Measurements from ENCODE around the gene CD93. TPM values are rescaled to one million over a fixed set of nuclear protein-coding genes. Genes with fewer than 3 reads are reported as not detected.

Gene CD93
- total RNA-seq, 2 donors from 2014 or later, result 2.1 to 6.4 TPM

DNA sequence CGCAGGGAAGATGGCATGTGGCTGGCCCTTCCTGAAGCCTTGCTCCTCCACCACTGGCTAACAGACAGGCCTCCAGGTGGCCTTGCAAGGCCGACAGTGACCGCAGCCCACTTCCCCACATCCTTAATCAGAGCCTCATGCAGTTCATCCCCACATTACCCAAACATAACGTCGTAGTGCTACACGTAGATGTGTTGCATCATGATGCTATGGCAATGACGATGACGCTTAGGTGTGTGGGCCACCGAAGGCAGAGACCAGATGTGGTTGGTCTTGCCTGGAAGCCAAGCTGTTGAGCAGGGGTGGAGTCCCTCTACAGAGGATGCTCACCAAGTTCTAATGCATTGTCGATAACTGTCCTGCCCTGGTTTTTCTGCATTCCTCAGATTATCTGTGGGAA lies 5.6 kb downstream of the CD93 start:
- Mint-ChIP-seq H3K27me3 (peaks cover 5% of the 10 kb centered on the region), H3K4me3 (no peak overlapping the region), H3K4me1 (peaks cover 8% of the 10 kb centered on the region), H3K36me3 (ENCODE audit: low read depth) (no peaks in the 10 kb centered on the region), H3K27ac (no peak overlapping the region)
- ATAC-seq (no peak), DNase-seq (no peak)
- H3K9me3 ChIP-seq (ENCODE audit: control insufficient read depth, low read length, poor library complexity, severe bottlenecking), result no peaks in the 10 kb centered on the region

DNA sequence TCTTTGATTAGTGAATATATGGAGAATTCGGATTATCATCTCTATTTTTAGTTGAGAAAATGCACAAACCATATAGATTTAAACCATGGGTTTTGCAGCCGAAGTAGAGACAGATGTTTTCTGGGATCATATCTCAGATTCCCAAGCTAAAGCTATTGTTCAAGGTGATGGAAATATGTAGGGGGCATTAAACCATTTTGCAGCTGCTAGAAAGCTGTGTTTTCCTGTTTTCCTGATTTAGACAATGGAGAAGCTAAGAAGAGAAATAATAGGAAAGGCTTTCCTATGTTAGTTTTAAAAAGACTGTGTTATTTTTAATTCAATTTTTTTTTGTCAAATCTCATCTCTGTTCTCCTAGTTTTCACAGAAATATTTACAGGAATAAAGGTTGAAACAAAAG lies 6.2 kb downstream of the CD93 start:
- peaks cover 5% of the 10 kb centered on the region for H3K27me3 Mint-ChIP-seq
- H3K27ac Mint-ChIP-seq, result no peak overlapping the region
- H3K36me3 Mint-ChIP-seq (ENCODE audit: low read depth), result no peaks in the 10 kb centered on the region
- DNase-seq, result no peak
- no peak for ATAC-seq
- H3K4me3 Mint-ChIP-seq, result no peak overlapping the region
- peaks cover 8% of the 10 kb centered on the region for H3K4me1 Mint-ChIP-seq
- no peaks in the 10 kb centered on the region for H3K9me3 ChIP-seq (ENCODE audit: control insufficient read depth, low read length, poor library complexity, severe bottlenecking)

DNA sequence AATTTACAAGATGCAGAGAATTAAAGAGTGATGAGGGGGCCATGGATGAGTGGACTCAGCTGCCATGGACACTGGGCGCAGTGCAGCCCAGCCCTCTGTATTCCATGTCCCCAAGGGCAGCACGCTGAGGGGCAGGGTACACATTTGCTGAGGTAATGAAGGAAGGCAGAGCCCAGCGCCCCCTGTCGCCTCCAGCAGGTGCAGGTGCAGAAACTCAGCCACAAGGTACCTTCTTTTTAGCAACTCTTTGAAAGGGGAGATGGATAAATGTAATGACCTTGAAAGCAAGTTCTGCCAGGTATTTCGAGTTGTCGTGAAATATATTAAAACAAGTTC lies 7.1 kb downstream of the CD93 start:
- Mint-ChIP-seq H3K27ac (no peak overlapping the region), H3K4me3 (no peak overlapping the region), H3K27me3 (peaks cover 5% of the 10 kb centered on the region), H3K36me3 (ENCODE audit: low read depth) (no peaks in the 10 kb centered on the region), H3K4me1 (peaks cover 6% of the 10 kb centered on the region)
- ATAC-seq (no peak), DNase-seq (no peak)
- no peaks in the 10 kb centered on the region for H3K9me3 ChIP-seq (ENCODE audit: control insufficient read depth, low read length, poor library complexity, severe bottlenecking)

DNA sequence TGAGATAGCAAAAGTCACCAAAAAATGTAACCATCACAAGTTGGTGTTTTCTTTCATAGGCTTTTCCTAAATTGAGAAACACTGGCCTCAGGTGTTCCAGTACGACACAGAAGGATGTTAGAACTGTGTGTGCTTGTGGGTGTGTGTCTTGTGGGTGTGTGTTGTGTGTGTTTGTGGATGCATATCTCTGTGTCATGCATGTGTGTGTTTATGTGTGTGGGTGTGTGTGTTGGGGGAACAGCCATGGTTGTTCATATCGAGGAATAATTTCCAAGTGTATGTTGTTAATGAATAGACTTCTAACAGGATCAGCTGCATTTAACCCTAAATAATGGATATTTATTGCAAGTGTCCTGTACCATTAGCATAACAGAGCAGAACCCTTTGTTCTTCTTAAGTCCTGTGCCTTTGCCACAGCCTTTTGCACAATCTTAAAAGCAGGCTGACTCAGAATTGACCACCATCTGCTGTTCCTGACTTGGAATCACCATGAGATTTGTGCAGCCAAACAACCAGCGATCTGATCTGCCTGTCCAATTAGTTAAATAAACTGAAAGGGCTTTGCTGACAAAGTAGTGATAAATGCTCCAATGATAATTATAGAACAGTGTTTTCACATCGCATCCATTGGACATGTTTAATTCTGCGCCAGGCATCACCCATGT lies 7.6 kb downstream of the CD93 start:
- no peaks in the 10 kb centered on the region for H3K36me3 Mint-ChIP-seq (ENCODE audit: low read depth)
- H3K27ac Mint-ChIP-seq, result no peak overlapping the region
- H3K4me3 Mint-ChIP-seq, result no peak overlapping the region
- peaks cover 5% of the 10 kb centered on the region for H3K27me3 Mint-ChIP-seq
- DNase-seq, result no peak
- H3K4me1 Mint-ChIP-seq, result peaks cover 6% of the 10 kb centered on the region
- ATAC-seq, result no peak
- no peaks in the 10 kb centered on the region for H3K9me3 ChIP-seq (ENCODE audit: control insufficient read depth, low read length, poor library complexity, severe bottlenecking)

DNA sequence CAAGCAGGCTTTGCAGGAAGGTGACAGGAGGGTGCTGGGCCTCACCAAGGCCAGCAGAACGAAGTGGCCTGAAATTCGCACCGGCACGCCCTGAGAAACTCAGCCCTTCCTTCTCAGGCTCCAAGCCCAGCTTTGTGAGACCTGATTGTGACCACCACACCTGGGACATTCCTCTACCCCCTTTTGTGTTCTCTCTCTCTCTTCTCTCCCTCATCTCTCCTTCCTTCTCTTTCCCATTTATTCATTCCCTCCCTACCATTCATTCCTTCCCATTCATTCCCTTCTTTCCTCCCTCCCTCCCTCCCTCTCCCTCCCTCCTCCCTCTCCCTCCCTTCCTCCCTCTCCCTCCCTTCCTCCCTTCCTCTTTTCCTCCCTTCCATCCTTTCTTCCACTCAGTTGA lies 8.8 kb downstream of the CD93 start:
- Mint-ChIP-seq H3K4me3 (no peak overlapping the region), H3K27ac (no peak overlapping the region), H3K27me3 (peaks cover 5% of the 10 kb centered on the region), H3K36me3 (ENCODE audit: low read depth) (no peaks in the 10 kb centered on the region), H3K4me1 (no peaks in the 10 kb centered on the region)
- ATAC-seq (no peak), DNase-seq (no peak)
- no peaks in the 10 kb centered on the region for H3K9me3 ChIP-seq (ENCODE audit: control insufficient read depth, low read length, poor library complexity, severe bottlenecking)

DNA sequence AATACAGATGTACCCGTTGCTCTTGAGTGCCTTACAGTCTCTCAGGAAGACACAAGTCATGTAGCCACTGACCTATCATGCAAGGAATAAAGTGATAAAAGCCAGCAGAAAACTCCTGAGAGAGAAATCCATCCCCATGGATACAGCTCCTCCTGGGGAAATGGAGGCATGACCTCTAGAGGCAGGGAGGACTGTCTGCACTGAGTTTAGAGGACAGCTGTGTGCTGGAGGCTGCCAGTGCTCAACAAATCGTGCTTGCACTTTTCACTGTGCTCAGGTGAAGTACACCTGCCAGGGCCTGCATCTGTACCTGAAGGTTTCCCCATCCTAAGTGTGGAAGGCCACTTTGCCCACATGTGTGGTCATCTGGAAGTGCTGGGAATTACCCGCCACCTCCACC lies 12.1 kb downstream of the CD93 start:
- H3K36me3 Mint-ChIP-seq (ENCODE audit: low read depth), result no peaks in the 10 kb centered on the region
- no peaks in the 10 kb centered on the region for H3K9me3 ChIP-seq (ENCODE audit: control insufficient read depth, low read length, poor library complexity, severe bottlenecking)
- no peak for DNase-seq
- no peak overlapping the region for H3K4me3 Mint-ChIP-seq
- no peak overlapping the region for H3K27ac Mint-ChIP-seq
- no peaks in the 10 kb centered on the region for H3K4me1 Mint-ChIP-seq
- peaks cover 9% of the 10 kb centered on the region for H3K27me3 Mint-ChIP-seq
- no peak for ATAC-seq

DNA sequence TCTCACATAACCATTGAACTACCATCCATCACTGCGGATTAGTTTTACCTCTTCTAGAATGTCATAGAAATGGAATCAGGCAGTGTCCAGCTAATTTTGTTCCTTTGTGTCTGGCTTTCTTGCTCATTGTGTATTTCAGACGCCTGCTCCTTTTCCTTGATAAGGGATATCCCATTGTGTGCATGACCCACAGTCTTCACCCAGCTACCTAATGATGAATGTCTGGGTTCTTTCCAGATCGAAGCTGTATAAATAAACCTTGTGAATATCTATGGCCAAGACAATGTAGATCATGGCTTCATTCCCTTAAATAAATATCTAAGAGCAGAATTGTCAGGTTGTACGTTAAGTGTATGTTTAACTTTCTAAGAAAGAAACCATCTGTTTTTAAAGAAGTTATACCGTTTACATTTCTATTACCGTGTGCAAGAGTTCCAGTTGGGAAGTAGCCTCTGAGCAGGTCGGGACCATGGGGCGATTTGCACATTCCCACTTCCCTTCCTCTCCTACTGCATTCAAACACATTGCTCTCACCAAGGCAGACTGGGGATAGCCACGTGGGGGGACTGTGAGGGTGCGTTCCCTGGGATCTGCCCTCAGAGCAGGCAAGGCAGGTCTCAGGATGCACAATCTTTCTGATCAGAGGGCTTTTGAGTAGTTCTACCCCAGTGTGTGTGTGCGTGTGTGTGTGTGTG lies 13.1 kb downstream of the CD93 start:
- no peaks in the 10 kb centered on the region for H3K9me3 ChIP-seq (ENCODE audit: control insufficient read depth, low read length, poor library complexity, severe bottlenecking)
- H3K4me1 Mint-ChIP-seq, result no peaks in the 10 kb centered on the region
- H3K27ac Mint-ChIP-seq, result no peak overlapping the region
- peaks cover 4% of the 10 kb centered on the region for H3K27me3 Mint-ChIP-seq
- DNase-seq (no peak), ATAC-seq (no peak)
- H3K36me3 Mint-ChIP-seq (ENCODE audit: low read depth), result no peaks in the 10 kb centered on the region
- H3K4me3 Mint-ChIP-seq, result no peak overlapping the region

DNA sequence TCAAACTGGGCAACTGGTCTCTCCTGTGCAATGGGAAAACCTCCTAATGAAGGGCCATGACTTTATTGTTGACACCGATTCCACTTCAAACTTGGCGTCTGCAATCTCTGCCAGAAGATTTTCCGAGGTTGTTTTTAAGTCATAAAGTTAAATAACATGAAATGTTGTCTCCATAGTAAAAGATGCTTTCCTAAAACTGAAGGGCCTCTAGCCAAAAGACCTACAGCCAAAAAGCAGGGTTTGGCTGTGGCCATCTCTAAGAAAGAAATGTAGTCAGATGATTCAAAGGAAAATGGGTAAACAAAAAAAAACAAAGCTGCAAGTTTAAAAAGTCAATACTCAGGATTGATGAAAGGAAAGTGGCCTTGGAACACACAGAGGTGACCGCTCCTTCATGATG lies 14.1 kb downstream of the CD93 start:
- H3K4me3 Mint-ChIP-seq, result no peak overlapping the region
- ATAC-seq (no peak), DNase-seq (no peak)
- peaks cover 6% of the 10 kb centered on the region for H3K27me3 Mint-ChIP-seq
- H3K36me3 Mint-ChIP-seq (ENCODE audit: low read depth), result no peaks in the 10 kb centered on the region
- H3K27ac Mint-ChIP-seq, result no peak overlapping the region
- no peaks in the 10 kb centered on the region for H3K4me1 Mint-ChIP-seq
- H3K9me3 ChIP-seq (ENCODE audit: control insufficient read depth, low read length, poor library complexity, severe bottlenecking), result no peaks in the 10 kb centered on the region

DNA sequence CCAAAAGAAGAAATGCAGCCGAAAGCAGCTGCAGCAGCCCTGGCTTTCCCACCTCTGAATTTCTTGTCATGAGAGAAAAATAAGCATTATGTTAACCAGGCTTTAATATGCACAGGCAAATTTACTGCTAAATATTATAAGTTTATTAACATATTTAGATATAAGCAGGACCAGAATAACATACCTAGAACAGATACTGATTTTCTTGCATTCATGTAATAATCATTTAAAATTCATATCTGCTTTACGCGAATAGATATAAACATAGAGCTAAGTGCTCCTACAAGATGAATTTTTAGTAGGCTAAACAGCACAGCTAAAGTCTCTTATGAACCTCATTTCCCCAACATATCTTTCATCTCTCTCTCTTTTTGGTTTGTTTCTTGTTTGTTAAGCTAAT lies 14.7 kb downstream of the CD93 start:
- no peaks in the 10 kb centered on the region for H3K9me3 ChIP-seq (ENCODE audit: control insufficient read depth, low read length, poor library complexity, severe bottlenecking)
- DNase-seq (no peak), ATAC-seq (no peak)
- H3K4me3 Mint-ChIP-seq, result no peak overlapping the region
- no peaks in the 10 kb centered on the region for H3K4me1 Mint-ChIP-seq
- peaks cover 11% of the 10 kb centered on the region for H3K27me3 Mint-ChIP-seq
- H3K27ac Mint-ChIP-seq, result no peak overlapping the region
- no peaks in the 10 kb centered on the region for H3K36me3 Mint-ChIP-seq (ENCODE audit: low read depth)

DNA sequence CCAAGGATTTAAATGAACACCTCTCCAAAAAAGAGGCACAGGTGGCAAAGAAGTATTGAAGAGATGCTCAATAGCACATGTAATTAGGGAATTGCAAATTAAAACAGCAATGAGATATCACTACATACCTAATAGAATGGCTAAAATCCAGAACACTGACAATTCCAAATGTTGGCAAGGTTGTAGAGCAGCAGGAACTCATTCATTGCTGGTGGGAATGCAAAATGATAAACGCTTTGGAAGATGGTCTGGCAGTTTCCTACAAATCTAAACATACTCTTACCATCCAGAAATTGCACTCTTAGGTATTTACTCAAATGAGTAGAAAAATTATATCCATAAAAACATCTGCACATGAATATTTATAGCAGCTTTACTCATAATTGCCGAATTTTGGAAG lies 17.0 kb downstream of the CD93 start:
- no peak overlapping the region for H3K27ac Mint-ChIP-seq
- no peak for ATAC-seq
- DNase-seq, result no peak

DNA sequence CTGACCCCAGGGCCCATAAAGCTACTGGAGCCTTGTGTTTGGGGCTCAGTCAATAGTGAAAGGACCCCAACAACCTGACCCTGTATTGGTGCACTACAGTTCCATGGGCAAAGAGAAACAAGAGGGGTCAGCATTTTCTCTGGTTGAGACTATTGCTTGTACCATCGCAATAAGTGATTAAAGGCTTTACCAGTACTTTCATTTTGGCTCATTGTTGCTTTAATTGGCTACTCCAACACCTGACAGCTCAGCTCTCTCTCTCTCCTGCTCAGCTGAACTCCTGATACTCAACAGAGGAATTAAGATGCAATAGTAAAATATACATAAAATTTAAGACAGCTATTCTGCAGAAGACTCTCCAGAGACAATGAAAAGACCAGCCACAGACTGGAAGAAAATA lies 17.8 kb downstream of the CD93 start:
- no peaks in the 10 kb centered on the region for H3K9me3 ChIP-seq (ENCODE audit: control insufficient read depth, low read length, poor library complexity, severe bottlenecking)
- ATAC-seq, result no peak
- Mint-ChIP-seq H3K4me3 (no peak overlapping the region), H3K36me3 (ENCODE audit: low read depth) (no peaks in the 10 kb centered on the region), H3K27me3 (peaks cover 19% of the 10 kb centered on the region), H3K27ac (no peak overlapping the region), H3K4me1 (peaks cover 2% of the 10 kb centered on the region)
- DNase-seq, result no peak

More for the DNA sequence above, 17.0 kb downstream of the CD93 start:
- Mint-ChIP-seq H3K4me3 (no peak overlapping the region), H3K27me3 (peaks cover 19% of the 10 kb centered on the region), H3K36me3 (ENCODE audit: low read depth) (no peaks in the 10 kb centered on the region), H3K4me1 (peaks cover 2% of the 10 kb centered on the region)
- H3K9me3 ChIP-seq (ENCODE audit: control insufficient read depth, low read length, poor library complexity, severe bottlenecking), result no peaks in the 10 kb centered on the region

DNA sequence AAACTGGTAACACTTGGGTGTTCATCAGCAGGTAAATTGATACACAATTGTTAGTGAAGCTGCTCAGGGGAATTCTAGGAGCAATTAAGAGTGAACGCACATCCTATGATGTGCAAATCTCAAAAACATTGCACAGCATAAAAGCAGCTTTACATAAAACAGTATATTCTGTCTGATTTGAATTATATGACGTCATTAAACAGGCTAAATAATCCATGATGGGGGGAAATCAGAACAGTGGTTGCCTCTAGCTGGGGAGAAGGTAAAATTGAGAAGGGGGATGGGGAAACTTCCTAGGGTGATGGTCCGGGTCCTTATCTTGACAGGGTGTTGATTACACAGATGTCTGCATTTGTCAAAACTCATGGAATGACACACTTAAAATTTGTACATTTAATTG lies 19.4 kb downstream of the CD93 start:
- DNase-seq (no peak), ATAC-seq (no peak)
- H3K36me3 Mint-ChIP-seq (ENCODE audit: low read depth), result no peaks in the 10 kb centered on the region
- H3K27me3 Mint-ChIP-seq, result peaks cover 19% of the 10 kb centered on the region
- no peaks in the 10 kb centered on the region for H3K9me3 ChIP-seq (ENCODE audit: control insufficient read depth, low read length, poor library complexity, severe bottlenecking)
- no peak overlapping the region for H3K27ac Mint-ChIP-seq
- H3K4me1 Mint-ChIP-seq, result peaks cover 2% of the 10 kb centered on the region
- no peak overlapping the region for H3K4me3 Mint-ChIP-seq

DNA sequence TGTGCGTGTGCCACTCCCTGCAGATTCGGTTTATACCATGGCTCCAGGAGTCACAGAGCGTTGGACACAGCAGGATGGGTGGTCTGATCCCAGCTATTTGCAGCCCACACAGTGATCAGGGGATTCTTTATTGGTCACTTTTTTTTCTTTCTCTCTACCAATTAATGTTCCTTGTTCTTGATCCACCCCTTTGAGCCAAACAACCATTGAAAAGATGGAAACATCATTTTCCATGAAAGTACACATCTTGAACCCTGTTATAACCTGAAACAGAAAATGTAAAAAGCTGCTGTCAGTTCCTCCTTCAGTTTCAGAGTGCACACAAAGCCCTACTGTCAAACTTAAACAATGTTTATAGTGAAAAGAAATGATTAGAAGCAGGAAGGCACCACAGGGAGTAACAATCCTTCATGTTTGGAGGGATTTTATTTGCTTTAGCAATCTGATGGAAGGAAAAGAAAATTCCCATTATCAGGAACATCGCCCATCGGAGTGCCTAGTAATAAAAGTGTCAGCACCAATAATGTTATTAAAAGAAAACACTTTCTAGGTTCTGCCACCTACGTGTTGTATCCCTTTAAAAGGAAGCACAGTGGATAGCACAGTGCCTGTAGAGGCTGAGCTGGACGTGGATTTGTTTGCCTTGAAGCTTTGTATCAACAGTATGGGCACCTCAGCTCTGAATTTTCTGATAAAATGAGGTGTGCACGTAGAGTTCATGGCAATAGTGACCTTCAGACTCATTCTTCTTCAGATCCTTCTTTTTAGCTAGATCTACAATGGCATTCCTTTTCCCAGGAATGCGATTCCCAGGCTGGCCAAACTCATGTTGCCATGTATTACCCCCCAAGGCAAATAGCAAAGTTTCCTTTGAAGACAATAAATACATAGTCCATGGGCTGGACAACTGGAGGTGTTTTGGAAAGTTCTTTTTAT lies 20.6 kb downstream of the CD93 start:
- H3K4me3 Mint-ChIP-seq, result no peak overlapping the region
- H3K27ac Mint-ChIP-seq, result no peak overlapping the region
- peaks cover 19% of the 10 kb centered on the region for H3K27me3 Mint-ChIP-seq
- no peaks in the 10 kb centered on the region for H3K9me3 ChIP-seq (ENCODE audit: control insufficient read depth, low read length, poor library complexity, severe bottlenecking)
- no peak for DNase-seq
- H3K36me3 Mint-ChIP-seq (ENCODE audit: low read depth), result no peaks in the 10 kb centered on the region
- H3K4me1 Mint-ChIP-seq, result peaks cover 2% of the 10 kb centered on the region
- ATAC-seq, result no peak
